Uterus (tissue), 4 donors: ENCODE measurements around the gene ZFPL1. TPM values are rescaled to one million over a fixed set of nuclear protein-coding genes. Genes with fewer than 3 reads are reported as not detected.

Experiments
- DNase-seq, 2 donors: peaks; one replicate each; pipeline ENCODE4 v3.0.0-alpha.2; 2019 to 2020
- H3K27ac ChIP-seq, 2 donors: fragments of 200-600 bp; sonication (generic); 1 replicate in 1 of 2; 2 replicates in 1 of 2; pipeline ENCODE4 v1.5.1; 2016 to 2018
- H3K27me3 ChIP-seq, 2 donors: fragments of 200-600 bp; sonication (generic); one replicate each; pipeline ENCODE4 v1.5.1; 2018 to 2019; ENCODE audit warnings: control low read depth in 1 of 2
- H3K36me3 ChIP-seq, 2 donors: fragments of 200-600 bp; sonication (generic); one replicate each; pipeline ENCODE4 v1.5.1; 2019; ENCODE audit warnings: control low read depth in 1 of 2
- H3K4me1 ChIP-seq, 2 donors: fragments of 200-600 bp; sonication (generic); one replicate each; pipeline ENCODE4 v1.5.1; 2018 to 2019; ENCODE audit warnings: control low read depth in 1 of 2
- H3K4me3 ChIP-seq, 2 donors: fragments of 200-600 bp; sonication (generic); 1 replicate in 1 of 2; 2 replicates in 1 of 2; pipeline ENCODE4 v1.5.1; 2018 to 2019; ENCODE audit warnings: mild to moderate bottlenecking in 1 of 2
- H3K9me3 ChIP-seq, 2 donors: fragments of 200-600 bp; sonication (generic); one replicate each; pipeline ENCODE4 v1.5.1; 2019; ENCODE audit warnings: control low read depth in 1 of 2
- CTCF ChIP-seq, 4 experiments: fragments of 200-600 bp in 2 of 4; fragments of 450-650 bp in 2 of 4; sonication (generic) in 2 of 4; IDR thresholded peaks; one replicate each; pipeline ENCODE4 v1.5.1; 2016 to 2019; ENCODE audit warnings: antibody characterized with exemption in 4 of 4, mild to moderate bottlenecking in 2 of 4, moderate library complexity in 1 of 4
- POLR2A ChIP-seq, 2 donors: fragments of 450-650 bp; IDR thresholded peaks; one replicate each; pipeline ENCODE4 v1.6.1; 2016; ENCODE audit warnings: antibody characterized with exemption in 2 of 2, mild to moderate bottlenecking in 1 of 2, moderate library complexity in 1 of 2
- intact Hi-C: fragments of 100-400 bp; cut with DNase I; formaldehyde crosslinking; loops from one replicate; pipeline ENCODE4 v1.15.1; 2023; ENCODE audit warnings: low total_unique reads
- microRNA-seq: library from miRNA; unstranded; fragments of <30 nt; microRNA quantifications from one replicate; pipeline ENCODE4, GENCODE V29; 2016; ENCODE audit warnings: borderline microRNAs expressed, borderline replicate concordance
- small RNA-seq: library from RNA; depleted of rRNA; stranded (forward); fragments of <200 nt; gene quantifications from one replicate; pipeline ENCODE3, GENCODE V24; 2016
- total RNA-seq, 4 donors: library from RNA; depleted of rRNA in 3 of 4; stranded (reverse); fragments of >200 nt in 3 of 4; gene quantifications; one replicate each; pipeline versions ENCODE4 v1.1.0 to v1.2.4, GENCODE V29; 2014 to 2023
- donor health status: DM: yes; HTN: yes; CAD: no.

ZFPL1 gene
- total RNA-seq, 4 donors from 2014 or later, result 9.0 to 37.5 (median 24.5) TPM

- Histone ChIP-seq H3K4me1 (peaks cover 0 to 13% of the 10 kb centered on the region in 2 donors), H3K4me3 (no peak overlapping the region), H3K27ac (no peak overlapping the region), H3K27me3 (no peaks in the 10 kb centered on the region), H3K36me3 (no peaks in the 10 kb centered on the region), H3K9me3 (no peaks in the 10 kb centered on the region)
- intact Hi-C loops, result no loop called here
- DNase-seq, result no peak
- TF ChIP-seq POLR2A (IDR thresholded peaks at IDR 0.05) (no peak), CTCF (IDR thresholded peaks at IDR 0.05) (no peak)
Observed at GRCh38 chr11:65136515-65137096, 52.6 kb downstream of the ZFPL1 start.

Small RNA genes lying within 50 kb of the gene (microRNA-seq; reads per million reads assigned to microRNA genes)
- not detected for gene MIR6751

Small RNA genes lying within 50 kb of the gene (small RNA-seq; reads per million reads assigned to genes)
- gene SNX15, result not detected

Other genes with a start within 250 kb of the ZFPL1 start
- gene CDC42BPG, start 239.6 kb upstream of the ZFPL1 start, total RNA-seq, result 1 to 10 TPM in 1 of 4 donors, under 1 TPM in 3; under 0.01 to 2.7 (median 0.30) TPM
- gene EHD1, start 205.6 kb upstream of the ZFPL1 start, total RNA-seq, result 10 to 100 TPM in 3 of 4 donors, 1 to 10 TPM in 1; 3.5 to 78.7 (median 36.9) TPM
- 10 to 100 TPM in 3 of 4 donors, 1 to 10 TPM in 1; 6.8 to 39.6 (median 18.4) TPM for gene ATG2A, start 167.0 kb upstream of the ZFPL1 start, total RNA-seq
- gene PPP2R5B, start 159.5 kb upstream of the ZFPL1 start, total RNA-seq, result 10 to 100 TPM in 2 of 4 donors, 1 to 10 TPM in 2; 6.7 to 23.4 (median 13.0) TPM
- gene GPHA2, start 148.3 kb upstream of the ZFPL1 start, total RNA-seq, result not detected
- under 1 TPM in 1 of 4 donors, not detected in 3; under 0.01 TPM for gene MAJIN, start 112.1 kb upstream of the ZFPL1 start, total RNA-seq
- 1 to 10 TPM in 1 of 4 donors, under 1 TPM in 1, not detected in 2; 0.90 to 3.7 TPM for gene BATF2, start 87.3 kb upstream of the ZFPL1 start, total RNA-seq
- gene ARL2, start 70.1 kb upstream of the ZFPL1 start, total RNA-seq, result 100 to 1,000 TPM in 2 of 4 donors, 10 to 100 TPM in 2; 63.5 to 120 (median 93.8) TPM
- gene SNX15, start 56.8 kb upstream of the ZFPL1 start, total RNA-seq, result 10 to 100 TPM; 13.1 to 27.6 (median 20.6) TPM
- 10 to 100 TPM in 1 of 4 donors, 1 to 10 TPM in 3; 1.5 to 22.3 (median 7.9) TPM for gene SAC3D1, start 43.0 kb upstream of the ZFPL1 start, total RNA-seq
- 10 to 100 TPM in 2 of 4 donors, under 1 TPM in 2; 0.59 to 37.1 (median 17.6) TPM for gene NAALADL1, start 25.7 kb upstream of the ZFPL1 start, total RNA-seq
- gene CDCA5, start 182 bp upstream of the ZFPL1 start, total RNA-seq, result 1 to 10 TPM in 1 of 4 donors, under 1 TPM in 2, not detected in 1; 0.30 to 7.1 (median 0.77) TPM
- 100 to 1,000 TPM in 3 of 4 donors, 10 to 100 TPM in 1; 96.1 to 447 (median 140) TPM for gene VPS51, start 12.0 kb downstream of the ZFPL1 start, total RNA-seq
- gene TM7SF2, start 27.6 kb downstream of the ZFPL1 start, total RNA-seq, result 10 to 100 TPM in 1 of 4 donors, 1 to 10 TPM in 2, under 1 TPM in 1; 0.77 to 16.7 (median 5.5) TPM
- 1 to 10 TPM in 3 of 4 donors, not detected in 1; 4.6 to 9.6 (median 5.7) TPM for gene ZNHIT2, start 33.5 kb downstream of the ZFPL1 start, total RNA-seq
- gene FAU, start 37.9 kb downstream of the ZFPL1 start, total RNA-seq, result 1,000 to 10,000 TPM in 3 of 4 donors, 100 to 1,000 TPM in 1; 161 to 5,220 (median 1,903) TPM
- gene MRPL49, start 38.1 kb downstream of the ZFPL1 start, total RNA-seq, result 10 to 100 TPM; 27.6 to 69.2 (median 57.8) TPM
- 10 to 100 TPM; 34.7 to 88.8 (median 60.5) TPM for gene SYVN1, start 50.3 kb downstream of the ZFPL1 start, total RNA-seq
- not detected for gene SPDYC, start 86.0 kb downstream of the ZFPL1 start, total RNA-seq
- 100 to 1,000 TPM; 122 to 174 (median 157) TPM for gene CAPN1, start 97.7 kb downstream of the ZFPL1 start, total RNA-seq
- 10 to 100 TPM in 2 of 4 donors, 1 to 10 TPM in 2; 3.3 to 13.5 (median 7.6) TPM for gene POLA2, start 177.7 kb downstream of the ZFPL1 start, total RNA-seq
- gene CDC42EP2, start 230.6 kb downstream of the ZFPL1 start, total RNA-seq, result 10 to 100 TPM in 3 of 4 donors, 1 to 10 TPM in 1; 9.7 to 65.3 (median 33.2) TPM
- gene DPF2, start 249.6 kb downstream of the ZFPL1 start, total RNA-seq, result 100 to 1,000 TPM in 1 of 4 donors, 10 to 100 TPM in 3; 16.1 to 108 (median 56.8) TPM